ENCODE data around the gene UNK. TPM values are rescaled to one million over a fixed set of nuclear protein-coding genes. Genes with fewer than 3 reads are reported as not detected.
A peak's percentile ranks its signal among the peaks of the same experiment; 100 is the strongest.
"Not testable (repeated sequence)": the region's sequence is repeated elsewhere in the genome, so short reads cannot be mapped to it uniquely, and the experiment has no call there.

Gene UNK
- total RNA-seq, 1 experiment from 2014 or later: 19.6 TPM

- in situ Hi-C loops (cut with HindIII; ENCODE audit: low sequenced_read_pairs): no loop called here
- no peak for DNase-seq (ENCODE audit: low spot score)
Observed at GRCh38 chr17:75842963-75843576, 58.5 kb downstream of the UNK start.

GRCh38 chr17:75843577-75844529 is 59.2 kb downstream of the UNK start, which contains the start of gene UNC13D:
Gene UNC13D, minus strand, starts transcription at chr17:75844404. Its CDS starts 67 bp downstream, at chr17:75844337.
- in situ Hi-C loops (cut with HindIII; ENCODE audit: low sequenced_read_pairs): no loop called here
- DNase-seq (ENCODE audit: low spot score): no peak

- in situ Hi-C loops (cut with HindIII; ENCODE audit: low sequenced_read_pairs): no loop called here
- no peak for DNase-seq (ENCODE audit: low spot score)
Observed at GRCh38 chr17:75844530-75845057, 60.0 kb downstream of the UNK start.

DNA sequence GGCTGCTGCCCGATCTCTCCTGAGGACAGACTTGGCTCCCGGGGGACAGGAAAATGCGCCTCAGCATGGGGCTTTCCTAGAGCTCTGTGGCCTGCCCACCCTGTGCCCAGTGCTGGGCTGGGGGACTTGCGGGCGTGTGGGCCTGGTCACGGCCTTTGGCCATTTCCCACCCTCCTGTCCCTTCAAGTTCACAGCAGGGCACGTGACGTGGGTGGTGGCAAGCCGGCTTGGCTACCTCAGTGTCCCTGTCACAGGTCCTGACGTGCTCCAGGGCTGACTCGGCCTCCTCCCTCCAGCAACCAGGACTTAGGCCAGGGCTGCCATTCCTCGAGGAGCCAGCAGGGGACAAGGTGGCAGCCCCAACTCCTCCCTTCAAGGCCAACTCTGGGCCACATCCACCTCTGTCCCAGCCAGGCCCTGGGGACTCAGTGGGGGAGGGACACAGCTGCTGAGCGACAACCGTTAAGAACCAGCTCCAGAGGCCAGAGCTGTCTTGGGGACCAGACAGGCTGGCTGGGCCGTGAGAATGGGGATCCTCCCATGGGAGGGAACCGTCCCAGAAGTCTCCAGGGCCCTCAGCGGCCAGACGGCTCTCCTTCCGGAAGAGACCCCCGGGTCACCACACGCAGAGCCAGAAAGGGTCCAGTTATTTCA is 60.6 kb downstream of the UNK start:
- in situ Hi-C loops (cut with HindIII; ENCODE audit: low sequenced_read_pairs): no loop called here
- peak; percentile 48 for DNase-seq (ENCODE audit: low spot score)

DNA sequence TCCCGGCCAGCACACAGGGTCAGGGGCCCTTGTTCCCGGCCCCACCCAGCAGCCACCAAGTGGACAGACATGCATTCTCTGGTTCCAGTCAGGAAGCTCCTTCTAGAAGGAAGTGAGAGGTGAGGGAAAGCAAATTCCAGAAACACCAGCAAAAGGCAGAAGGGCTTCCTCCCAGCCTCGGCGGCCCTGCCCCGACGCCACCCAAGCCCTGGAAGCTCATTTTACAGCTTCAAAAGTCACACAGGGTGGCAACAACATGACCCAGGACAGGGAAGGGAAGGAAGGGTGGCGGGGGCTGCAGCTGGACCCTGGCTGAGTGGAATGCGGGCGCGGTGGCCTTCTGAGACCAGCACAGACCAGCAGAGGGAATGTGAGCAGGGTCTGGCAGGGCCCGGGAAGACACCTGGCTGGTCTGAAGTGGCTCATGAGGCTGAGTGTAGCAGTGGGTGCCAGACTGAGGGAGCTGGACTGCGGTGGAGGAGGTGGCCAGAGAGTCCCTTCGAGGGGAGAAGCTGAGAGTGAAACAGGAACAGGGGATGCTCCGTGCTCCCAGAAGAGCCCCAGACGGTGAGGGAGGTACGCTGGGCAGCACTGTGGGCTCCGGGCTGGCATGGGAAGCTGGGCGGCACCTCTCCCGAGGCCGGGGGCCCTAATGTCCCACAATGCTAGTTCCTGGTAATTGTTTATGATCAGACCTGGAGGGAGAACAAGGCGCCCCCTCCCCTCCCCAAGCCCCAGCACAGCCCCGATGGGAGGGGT is 61.5 kb downstream of the UNK start:
- no peak for DNase-seq (ENCODE audit: low spot score)
- in situ Hi-C loops (cut with HindIII; ENCODE audit: low sequenced_read_pairs): no loop called here

DNA sequence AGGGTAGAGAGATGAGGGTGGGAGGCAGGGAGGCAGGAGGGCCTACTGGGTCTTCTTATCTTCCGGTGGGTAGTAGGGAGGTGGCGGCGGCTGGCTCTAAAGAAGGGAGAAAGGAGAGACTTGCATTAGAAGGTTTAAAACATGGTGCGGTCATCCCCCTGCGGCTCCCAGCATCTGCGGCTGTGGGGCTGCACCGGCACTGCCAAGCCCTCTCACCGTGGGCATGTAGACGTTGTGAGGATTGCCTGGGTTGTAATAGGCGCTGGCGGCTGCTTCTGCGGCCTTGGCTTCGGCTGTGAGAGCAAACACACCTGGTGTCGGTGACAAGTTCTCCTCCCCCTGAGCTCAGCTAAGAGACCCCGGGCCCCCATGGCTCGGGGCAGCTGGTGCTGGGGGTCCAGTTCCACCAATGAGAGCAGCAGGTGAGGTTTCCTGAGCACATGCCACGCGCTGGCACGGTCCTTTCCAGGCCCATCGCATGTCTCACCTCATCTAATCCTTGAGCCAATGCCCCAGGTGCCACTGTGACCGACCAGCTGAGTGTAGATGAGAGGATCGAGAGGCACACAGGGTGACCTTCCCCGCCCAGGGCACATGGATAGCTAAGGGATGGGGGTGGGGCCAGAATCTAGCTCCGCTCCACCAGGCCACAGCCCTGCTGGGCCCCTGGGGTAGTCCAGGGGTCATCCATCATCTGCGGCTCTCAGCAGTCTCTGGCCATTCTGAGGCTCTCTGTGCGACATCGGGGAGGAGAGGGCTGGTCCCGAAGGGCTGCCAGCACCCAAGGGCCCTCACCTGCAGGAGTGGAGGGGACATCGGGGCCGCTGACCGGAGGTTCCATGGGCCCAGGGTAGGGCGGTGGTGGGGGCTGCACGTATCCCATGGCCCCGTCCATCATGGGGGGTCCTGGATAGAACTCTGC is 62.3 kb downstream of the UNK start:
- DNase-seq (ENCODE audit: low spot score): no peak
- in situ Hi-C loops (cut with HindIII; ENCODE audit: low sequenced_read_pairs): no loop called here

GRCh38 chr17:75847614-75848522 is 63.3 kb downstream of the UNK start:
- in situ Hi-C loops (cut with HindIII; ENCODE audit: low sequenced_read_pairs): no loop called here
- no peak for DNase-seq (ENCODE audit: low spot score)

DNA sequence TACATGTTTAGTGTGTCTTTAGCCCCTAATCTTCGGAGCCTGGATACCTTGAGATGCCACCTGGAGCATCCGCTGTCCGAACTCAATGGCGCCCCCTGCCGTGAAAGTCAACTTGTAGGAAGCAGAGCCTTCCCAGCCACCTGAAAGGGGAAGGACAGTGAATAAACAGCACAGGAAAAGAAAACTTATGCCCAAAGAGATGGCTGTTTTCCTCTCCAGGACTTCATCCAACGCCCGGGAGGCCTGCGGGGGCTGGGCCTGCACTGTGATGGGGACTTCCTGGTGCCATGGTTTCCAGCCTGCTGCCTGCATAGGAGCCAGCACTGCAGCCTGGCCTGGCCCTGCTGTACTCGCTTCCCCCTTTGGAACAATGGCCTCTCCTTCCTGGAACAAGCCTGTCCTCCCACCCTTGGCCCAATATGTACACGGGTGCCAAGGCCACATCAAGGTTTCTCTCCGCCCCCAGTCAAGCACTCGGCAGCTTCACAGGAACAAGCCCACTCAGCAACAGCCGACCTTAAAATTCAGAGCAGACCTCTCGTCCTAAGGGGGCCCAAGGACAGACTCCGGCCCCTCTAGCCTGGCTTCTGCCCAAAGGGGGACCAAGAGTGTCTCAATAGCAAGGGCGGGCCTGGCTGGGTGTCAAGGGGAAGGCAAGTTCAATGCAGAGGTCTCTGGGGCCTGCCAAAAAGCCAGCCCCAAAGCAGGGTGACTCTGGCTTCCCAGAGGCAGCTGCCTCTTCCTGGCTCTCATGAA is 64.1 kb downstream of the UNK start:
- DNase-seq (ENCODE audit: low spot score): peak; percentile 87
- in situ Hi-C loops (cut with HindIII; ENCODE audit: low sequenced_read_pairs): no loop called here

DNA sequence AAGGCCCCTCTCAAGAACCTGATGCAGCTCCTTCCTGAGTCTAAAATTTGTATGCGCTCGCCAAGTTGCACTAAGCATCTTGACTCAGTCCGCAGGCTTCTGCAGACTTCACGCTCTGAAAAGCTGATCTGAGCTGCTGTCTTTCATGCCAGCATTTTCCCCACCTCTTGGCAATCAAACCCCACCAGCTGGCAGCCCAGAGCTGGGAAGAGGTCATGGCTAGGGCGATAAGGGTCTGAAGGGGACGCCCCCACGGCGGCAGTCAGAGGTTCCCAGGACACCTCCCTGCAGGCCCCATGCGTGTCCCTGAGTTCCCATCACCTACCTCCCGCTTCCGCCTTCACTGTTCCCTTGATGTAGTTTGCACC is 64.7 kb downstream of the UNK start:
- no peak for DNase-seq (ENCODE audit: low spot score)
- in situ Hi-C loops (cut with HindIII; ENCODE audit: low sequenced_read_pairs): no loop called here

- in situ Hi-C loops (cut with HindIII; ENCODE audit: low sequenced_read_pairs): no loop called here
Observed at GRCh38 chr17:75849724-75850123, 65.1 kb downstream of the UNK start.

DNA sequence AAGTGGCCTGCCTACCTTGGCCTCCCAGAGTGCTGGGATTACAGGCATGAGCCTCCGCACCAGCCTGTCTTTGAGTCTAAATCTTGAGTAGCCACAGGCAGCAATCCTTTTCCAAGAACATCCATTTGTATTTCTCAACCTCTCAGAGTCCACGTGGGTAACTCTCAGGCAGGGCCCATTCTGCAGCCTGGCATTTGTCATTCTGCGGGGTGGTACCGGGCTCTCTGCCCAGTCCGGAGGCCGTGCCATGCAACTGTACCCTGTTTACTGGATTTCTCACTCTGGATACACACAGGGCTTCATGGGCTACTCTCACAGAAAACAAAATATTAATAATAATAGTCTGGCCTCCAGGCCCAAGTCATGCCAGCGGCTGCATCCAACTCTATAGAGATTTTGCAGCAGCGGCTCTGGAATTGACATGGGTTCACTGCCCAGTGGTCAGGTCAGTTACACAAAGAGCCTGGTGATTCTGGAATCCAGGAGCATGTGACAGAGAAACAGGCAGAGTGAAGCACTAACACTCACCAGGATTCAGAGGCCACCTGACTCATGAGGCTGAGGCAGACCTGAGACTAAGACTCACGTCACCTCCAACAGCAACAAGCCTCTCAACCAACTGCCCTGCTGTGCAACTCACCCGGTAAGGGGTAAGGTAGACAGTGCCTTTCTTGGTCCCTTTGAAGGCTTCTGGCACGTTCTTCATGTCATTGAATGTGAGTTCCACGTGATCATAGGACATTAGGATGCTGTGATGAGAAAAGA is 66.5 kb downstream of the UNK start:
- DNase-seq (ENCODE audit: low spot score): peak; percentile 47
- in situ Hi-C loops (cut with HindIII; ENCODE audit: low sequenced_read_pairs): no loop called here

More at GRCh38 chr17:75849724-75850123, 65.1 kb downstream of the UNK start:
- no peak for DNase-seq (ENCODE audit: low spot score)

GRCh38 chr17:75851693-75851991 is 67.0 kb downstream of the UNK start:
- in situ Hi-C loops (cut with HindIII; ENCODE audit: low sequenced_read_pairs): not testable (repeated sequence)

GRCh38 chr17:75853433-75853832 is 68.8 kb downstream of the UNK start:
- in situ Hi-C loops (cut with HindIII; ENCODE audit: low sequenced_read_pairs): no loop called here

More at GRCh38 chr17:75851693-75851991, 67.0 kb downstream of the UNK start:
- DNase-seq (ENCODE audit: low spot score): not testable (repeated sequence)

DNA sequence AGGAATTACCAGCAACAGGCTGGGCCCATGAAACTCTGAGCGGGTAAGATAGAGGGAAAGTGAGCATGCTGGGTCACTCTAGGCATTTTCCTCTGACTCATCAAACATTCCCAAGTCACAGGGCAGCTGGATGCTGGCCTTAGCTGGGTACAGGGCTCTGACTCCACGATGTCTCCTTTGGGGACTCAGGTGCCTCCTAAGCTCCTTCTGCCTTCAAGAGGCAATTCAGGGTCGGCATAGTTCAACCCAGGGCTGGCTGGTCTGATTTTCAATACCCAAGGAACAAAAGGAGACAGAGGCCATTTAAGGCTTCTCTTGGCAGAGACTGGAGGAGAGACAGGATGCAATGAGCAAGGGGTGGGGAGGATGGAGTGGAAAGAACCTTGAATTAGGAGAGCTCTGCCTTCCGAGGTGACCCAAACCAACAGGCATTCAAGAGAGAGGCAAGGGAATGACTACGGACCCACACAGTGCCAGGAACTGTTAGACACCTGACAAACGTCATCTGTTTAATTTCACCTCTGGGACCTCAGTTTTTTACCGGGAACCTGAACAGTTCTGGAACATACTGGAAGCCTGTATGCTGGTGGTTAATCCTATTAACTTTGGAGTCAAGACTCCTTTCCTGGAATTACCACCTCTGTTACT is 69.6 kb downstream of the UNK start:
- peak; percentile 25 for DNase-seq (ENCODE audit: low spot score)
- in situ Hi-C loops (cut with HindIII; ENCODE audit: low sequenced_read_pairs): no loop called here

More at GRCh38 chr17:75853433-75853832, 68.8 kb downstream of the UNK start:
- DNase-seq (ENCODE audit: low spot score): no peak

DNA sequence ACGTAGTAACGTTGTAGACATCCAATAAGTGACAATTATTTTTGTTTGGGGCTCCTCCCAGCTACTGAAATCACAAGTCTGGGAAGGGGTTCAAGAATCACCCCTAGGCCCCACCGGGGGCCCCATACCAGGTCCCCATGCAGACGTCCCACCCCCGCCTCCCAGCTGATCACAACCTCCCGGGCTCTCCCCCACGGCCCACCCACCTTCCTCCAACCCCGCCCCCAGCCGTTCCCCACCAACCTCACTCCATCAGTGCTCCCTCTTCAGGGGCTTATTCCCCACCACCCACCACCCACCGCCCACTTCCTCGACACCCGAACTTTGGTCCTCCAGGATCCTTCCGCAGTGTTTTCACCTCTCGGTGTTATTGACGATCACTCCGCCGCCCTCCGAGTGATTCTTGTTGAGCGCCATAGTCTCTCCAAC is 70.3 kb downstream of the UNK start:
- in situ Hi-C loops (cut with HindIII; ENCODE audit: low sequenced_read_pairs): no loop called here
- no peak for DNase-seq (ENCODE audit: low spot score)

Data from G401 (cell line).